SU-DHL-6 (cell line): ENCODE data around the gene THBS3.

ENCODE experiments used
- H2AFZ ChIP-seq: fragments of 200-600 bp; sonication (generic); 2 replicates; pipeline ENCODE4 v1.6.1; 2014; ENCODE audit warnings: low read depth, mild to moderate bottlenecking, moderate library complexity, mixed read lengths, antibody characterized with exemption, low read length; ENCODE audit not compliant: severe bottlenecking
- H3F3A ChIP-seq: fragments of 200-600 bp; shearing (Covaris generic); 2 replicates; pipeline ENCODE4 v1.6.0; 2016; ENCODE audit warnings: antibody characterized with exemption, mild to moderate bottlenecking; ENCODE audit not compliant: insufficient read depth
- H3K27ac ChIP-seq: fragments of 200-600 bp; sonication (generic); 2 replicates; pipeline ENCODE4 v1.5.1; 2016; ENCODE audit warnings: low read depth, mild to moderate bottlenecking, low read length, moderate library complexity, mixed read lengths
- H3K27me3 ChIP-seq: fragments of 200-600 bp; sonication (generic), shearing (Covaris generic); 2 replicates; pipeline ENCODE4 v1.6.0; 2014; ENCODE audit warnings: mild to moderate bottlenecking, low read length
- H3K36me3 ChIP-seq: fragments of 200-600 bp; sonication (generic); 2 replicates; pipeline ENCODE4 v1.6.1; 2014; ENCODE audit warnings: mild to moderate bottlenecking, low read length, mixed read lengths
- H3K4me2 ChIP-seq: fragments of 300-600, 200-600 bp; shearing (Covaris generic), sonication (generic); 2 replicates; pipeline ENCODE4 v1.6.0; 2014; ENCODE audit warnings: low read length, low read depth, mild to moderate bottlenecking; ENCODE audit not compliant: poor library complexity, severe bottlenecking
- H3K4me3 ChIP-seq: fragments of 200-600 bp; sonication (generic); 2 replicates; pipeline ENCODE4 v1.5.1; 2014; ENCODE audit warnings: antibody characterized with exemption, low read length, mild to moderate bottlenecking, mixed read lengths; ENCODE audit not compliant: insufficient read depth, poor library complexity, severe bottlenecking
- H3K79me2 ChIP-seq: fragments of 200-600 bp; sonication (generic); 2 replicates; pipeline ENCODE4 v1.6.1; 2014; ENCODE audit warnings: mild to moderate bottlenecking, low read length, moderate library complexity; ENCODE audit not compliant: insufficient read depth
- H3K9ac ChIP-seq: fragments of 200-600 bp; sonication (generic); 2 replicates; pipeline ENCODE4 v1.7.0; 2014; ENCODE audit warnings: mild to moderate bottlenecking, low read length
- H3K9me2 ChIP-seq: fragments of 200-600 bp; sonication (generic); replicated peaks from 2 replicates; pipeline ENCODE4 v1.6.1; 2014; ENCODE audit warnings: low read length; ENCODE audit not compliant: insufficient read depth
- H3K9me3 ChIP-seq: fragments of 200-600 bp; sonication (generic); 2 replicates; pipeline ENCODE4 v1.6.1; 2014; ENCODE audit warnings: low read length, mixed read lengths; ENCODE audit not compliant: insufficient read depth
- H4K20me1 ChIP-seq: fragments of 200-600 bp; sonication (generic); 2 replicates; pipeline ENCODE4 v1.6.1; 2014; ENCODE audit warnings: low read depth, mild to moderate bottlenecking, antibody characterized with exemption, low read length, moderate library complexity, mixed read lengths
- EZH2phosphoT487 ChIP-seq: fragments of 200-600 bp; sonication (generic), shearing (Covaris generic); conservative IDR thresholded peaks from 2 replicates; pipeline ENCODE4 v1.6.1; 2018; ENCODE audit warnings: mild to moderate bottlenecking, antibody characterized with exemption, low read length, moderate library complexity, mixed read lengths
- TF ChIP-seq, protein P1 (sequence below): fragments of 200-600 bp; sonication (generic); IDR thresholded peaks from one replicate; pipeline ENCODE4 v1.5.1; 2017; ENCODE audit warnings: antibody characterized with exemption, mild to moderate bottlenecking, low read length, moderate library complexity; ENCODE audit not compliant: insufficient read depth, poor library complexity, severe bottlenecking

THBS3 gene

GRCh38 chr1:155228096-155228427 lies 20.4 kb upstream of the THBS3 start:
- H3K9ac ChIP-seq = peak overlapping the region; percentile 81

DNA sequence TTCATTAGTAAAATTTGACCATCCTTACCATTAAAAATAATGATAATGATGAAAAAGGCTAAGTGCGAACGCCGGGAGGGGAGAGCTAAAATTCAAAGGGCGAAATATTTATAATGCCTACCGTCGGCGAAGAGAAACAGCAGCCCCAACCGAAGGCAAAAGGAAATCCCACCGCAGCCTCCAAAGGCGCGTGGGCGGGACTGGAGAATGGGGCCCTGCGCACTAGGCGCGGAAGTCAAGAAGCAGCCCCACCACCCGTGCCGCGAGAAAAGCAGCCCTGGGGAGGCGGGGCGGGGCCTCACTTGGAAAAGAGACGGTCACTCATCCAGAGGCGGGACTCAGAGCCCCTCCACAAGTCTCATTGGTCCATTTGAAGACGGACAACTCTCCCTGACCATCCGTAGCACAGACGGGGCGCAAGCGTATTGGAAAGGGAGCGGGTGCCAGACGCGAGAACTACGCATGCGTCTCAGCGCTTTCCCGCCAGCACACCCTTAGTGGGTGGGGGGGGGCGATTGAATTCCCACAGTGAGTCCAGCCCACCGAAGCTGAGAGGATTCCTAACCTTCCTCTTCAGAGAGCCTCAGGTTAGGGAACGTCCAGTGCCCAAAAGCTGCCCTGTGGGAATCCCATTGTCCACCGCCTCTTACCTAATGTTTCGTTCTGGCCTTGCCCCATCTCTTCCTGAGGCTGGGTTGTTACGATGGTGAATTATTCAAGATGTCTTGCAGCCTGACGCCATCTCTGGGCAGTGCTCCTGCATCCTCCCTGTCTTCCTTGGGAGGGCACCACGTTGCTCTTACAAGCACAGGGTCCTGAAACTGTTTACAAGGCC lies 19.8 kb upstream of the THBS3 start:
- Histone ChIP-seq H3K9ac (peak overlapping the region; percentile 81), H3K36me3 (no peaks in the 10 kb centered on the region), H3F3A (peaks cover 43% of the 10 kb centered on the region), H3K4me2 (peak overlapping the region; percentile 93), H3K27ac (peak overlapping the region; percentile 90), H2AFZ (peak overlapping the region; percentile 21), H4K20me1 (no peaks in the 10 kb centered on the region), H3K4me3 (peak overlapping the region; percentile 63), H3K9me3 (no peaks in the 10 kb centered on the region), H3K79me2 (peaks cover 14% of the 10 kb centered on the region; the same call in 1 of the 2 replicates), H3K27me3 (no peaks in the 10 kb centered on the region), H3K9me2 (no peaks in the 10 kb centered on the region)
- TF ChIP-seq, protein P1, sequence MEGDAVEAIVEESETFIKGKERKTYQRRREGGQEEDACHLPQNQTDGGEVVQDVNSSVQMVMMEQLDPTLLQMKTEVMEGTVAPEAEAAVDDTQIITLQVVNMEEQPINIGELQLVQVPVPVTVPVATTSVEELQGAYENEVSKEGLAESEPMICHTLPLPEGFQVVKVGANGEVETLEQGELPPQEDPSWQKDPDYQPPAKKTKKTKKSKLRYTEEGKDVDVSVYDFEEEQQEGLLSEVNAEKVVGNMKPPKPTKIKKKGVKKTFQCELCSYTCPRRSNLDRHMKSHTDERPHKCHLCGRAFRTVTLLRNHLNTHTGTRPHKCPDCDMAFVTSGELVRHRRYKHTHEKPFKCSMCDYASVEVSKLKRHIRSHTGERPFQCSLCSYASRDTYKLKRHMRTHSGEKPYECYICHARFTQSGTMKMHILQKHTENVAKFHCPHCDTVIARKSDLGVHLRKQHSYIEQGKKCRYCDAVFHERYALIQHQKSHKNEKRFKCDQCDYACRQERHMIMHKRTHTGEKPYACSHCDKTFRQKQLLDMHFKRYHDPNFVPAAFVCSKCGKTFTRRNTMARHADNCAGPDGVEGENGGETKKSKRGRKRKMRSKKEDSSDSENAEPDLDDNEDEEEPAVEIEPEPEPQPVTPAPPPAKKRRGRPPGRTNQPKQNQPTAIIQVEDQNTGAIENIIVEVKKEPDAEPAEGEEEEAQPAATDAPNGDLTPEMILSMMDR = no peak
- TF ChIP-seq EZH2phosphoT487 = no peak

More at GRCh38 chr1:155228096-155228427, 20.4 kb upstream of the THBS3 start:
- Histone ChIP-seq H3K4me3 (peak overlapping the region; percentile 54), H3K27me3 (no peaks in the 10 kb centered on the region), H3K36me3 (no peaks in the 10 kb centered on the region), H3K4me2 (peak overlapping the region; percentile 59), H2AFZ (peak overlapping the region; percentile 21), H3F3A (peaks cover 42% of the 10 kb centered on the region), H3K9me2 (no peaks in the 10 kb centered on the region), H3K9me3 (no peaks in the 10 kb centered on the region), H3K79me2 (peaks cover 14% of the 10 kb centered on the region; the same call in 1 of the 2 replicates), H4K20me1 (no peaks in the 10 kb centered on the region), H3K27ac (peak overlapping the region; percentile 71)
- TF ChIP-seq, protein P1 = no peak
- no peak for TF ChIP-seq EZH2phosphoT487

DNA sequence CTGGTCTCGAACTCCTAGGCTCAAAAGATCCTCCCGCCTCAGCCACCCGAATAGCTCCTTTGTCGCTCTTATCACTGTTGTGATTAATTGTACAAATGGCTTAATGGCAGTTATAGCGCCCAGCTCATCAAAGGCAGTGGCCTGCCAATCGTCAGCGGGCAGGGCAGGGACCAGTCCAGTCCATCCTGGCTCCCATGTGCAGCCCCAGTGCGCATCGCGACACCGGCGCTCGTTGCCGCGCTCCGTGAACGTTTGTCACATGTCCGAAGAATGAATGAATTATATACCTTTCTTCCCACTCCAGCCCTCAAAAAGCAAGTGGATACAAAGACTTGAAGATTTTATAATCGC lies 19.2 kb upstream of the THBS3 start:
- H3K27ac ChIP-seq = peak overlapping the region; percentile 90
- no peak for TF ChIP-seq EZH2phosphoT487
- TF ChIP-seq, protein P1 = no peak

More for the DNA sequence above, 19.2 kb upstream of the THBS3 start:
- no peak overlapping the region for H2AFZ ChIP-seq
- no peaks in the 10 kb centered on the region for H3K36me3 ChIP-seq
- no peaks in the 10 kb centered on the region for H4K20me1 ChIP-seq
- peak overlapping the region; percentile 93 for H3K4me2 ChIP-seq
- H3K79me2 ChIP-seq = peaks cover 14% of the 10 kb centered on the region; the same call in 1 of the 2 replicates
- no peaks in the 10 kb centered on the region for H3K9me2 ChIP-seq
- H3K27me3 ChIP-seq = no peaks in the 10 kb centered on the region
- H3K9ac ChIP-seq = peak overlapping the region; percentile 81
- H3K4me3 ChIP-seq = peak overlapping the region; percentile 63
- H3F3A ChIP-seq = peaks cover 43% of the 10 kb centered on the region
- H3K9me3 ChIP-seq = no peaks in the 10 kb centered on the region
